Activated CD8-positive, alpha-beta T cell treated with anti-CD3 and anti-CD28 coated beads for 36 hours (primary cell): ENCODE measurements around the gene WNT3. TPM values are rescaled to one million over a fixed set of nuclear protein-coding genes. Genes with fewer than 3 reads are reported as not detected.

ENCODE experiments used
- ATAC-seq: fragments of 200-7000 bp; cut with Tn5 transposase; one replicate; pipeline ENCODE4 v1.10.0; 2021; ENCODE audit warnings: mild to moderate bottlenecking, moderate library complexity
- CTCF ChIA-PET: fragments of 350-600 bp; sonication (Branson Sonifier 250); formaldehyde crosslinking; loops from one replicate; lab custom pipeline; 2021; ENCODE audit warnings: antibody characterized with exemption; lab: Charles Lee
- POLR2A ChIA-PET: fragments of 350-600 bp; sonication (Branson Sonifier 250); formaldehyde crosslinking; loops from one replicate; lab custom pipeline; 2021; ENCODE audit warnings: antibody characterized with exemption; lab: Charles Lee
- DNase-seq: peaks from one replicate; pipeline ENCODE4 v3.0.0-alpha.2; 2020
- H3K27ac Mint-ChIP-seq: one replicate; pipeline ENCODE4 v1.8.0; 2021; ENCODE audit warnings: mild to moderate bottlenecking, mixed read lengths
- H3K27me3 Mint-ChIP-seq: one replicate; pipeline ENCODE4 v1.8.0; 2021; ENCODE audit warnings: mixed read lengths
- H3K36me3 Mint-ChIP-seq: one replicate; pipeline ENCODE4 v1.8.0; 2021; ENCODE audit warnings: low read depth, mixed read lengths
- H3K4me1 Mint-ChIP-seq: one replicate; pipeline ENCODE4 v1.8.0; 2021; ENCODE audit warnings: low read depth, mixed read lengths
- H3K4me3 Mint-ChIP-seq: one replicate; pipeline ENCODE4 v1.8.0; 2021; ENCODE audit warnings: mild to moderate bottlenecking, moderate library complexity, mixed read lengths
- H3K9me3 Mint-ChIP-seq: one replicate; pipeline ENCODE4 v1.8.0; 2021; ENCODE audit warnings: mixed read lengths
- intact Hi-C: fragments of 100-400 bp; cut with micrococcal nuclease; formaldehyde crosslinking; loops from one replicate; pipeline ENCODE4 v1.10.0; 2022
- total RNA-seq, 2 experiments: library from RNA; stranded (reverse); gene quantifications; one replicate each; pipeline ENCODE4 v1.2.3, GENCODE V29; 2021
- TF ChIP-seq, protein P1 (sequence below): fragments of 200-600 bp; IDR thresholded peaks from one replicate; pipeline ENCODE4 v1.8.0; 2022; ENCODE audit warnings: antibody characterized with exemption, mild to moderate bottlenecking

WNT3 gene
- total RNA-seq, 2 experiments from 2014 or later: 0.09 TPM; not detected in 1

DNA sequence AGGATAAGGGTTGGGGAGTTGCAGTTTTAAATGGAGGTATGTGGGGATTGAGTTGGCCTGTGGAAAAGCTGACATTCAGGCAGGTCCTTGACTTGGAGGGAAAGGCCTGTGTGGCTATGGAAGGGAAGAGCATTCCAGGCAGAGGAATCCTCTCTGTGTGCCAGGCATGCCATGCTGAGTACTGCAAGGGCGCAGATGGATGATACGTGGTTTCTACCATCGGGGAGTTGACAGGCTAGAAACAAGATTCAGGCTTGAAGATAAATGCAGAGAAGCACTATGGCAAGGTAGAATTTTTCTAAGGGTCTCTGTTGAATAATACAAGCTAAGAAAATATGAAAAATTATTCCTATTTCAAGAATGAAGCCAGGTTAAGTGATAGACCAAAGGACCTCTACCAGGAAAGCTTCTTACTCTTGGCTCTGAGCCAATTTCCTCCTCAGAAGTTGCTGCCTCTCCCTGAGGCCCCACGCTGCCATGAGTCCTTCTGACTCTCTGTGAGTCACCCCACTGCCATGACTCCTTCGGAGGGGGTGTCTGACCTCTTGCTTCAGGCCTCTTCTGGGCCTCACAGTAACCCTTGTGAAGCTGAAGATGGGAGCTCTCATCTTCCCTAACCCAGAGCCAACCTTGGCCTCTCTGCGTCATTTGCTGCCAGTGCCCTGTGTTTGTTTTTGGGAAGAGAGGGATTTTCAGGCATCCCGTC lies 75.8 kb downstream of the WNT3 start:
- no peak overlapping the region for H3K4me3 Mint-ChIP-seq
- no peaks in the 10 kb centered on the region for H3K4me1 Mint-ChIP-seq
- TF ChIP-seq, protein P1, sequence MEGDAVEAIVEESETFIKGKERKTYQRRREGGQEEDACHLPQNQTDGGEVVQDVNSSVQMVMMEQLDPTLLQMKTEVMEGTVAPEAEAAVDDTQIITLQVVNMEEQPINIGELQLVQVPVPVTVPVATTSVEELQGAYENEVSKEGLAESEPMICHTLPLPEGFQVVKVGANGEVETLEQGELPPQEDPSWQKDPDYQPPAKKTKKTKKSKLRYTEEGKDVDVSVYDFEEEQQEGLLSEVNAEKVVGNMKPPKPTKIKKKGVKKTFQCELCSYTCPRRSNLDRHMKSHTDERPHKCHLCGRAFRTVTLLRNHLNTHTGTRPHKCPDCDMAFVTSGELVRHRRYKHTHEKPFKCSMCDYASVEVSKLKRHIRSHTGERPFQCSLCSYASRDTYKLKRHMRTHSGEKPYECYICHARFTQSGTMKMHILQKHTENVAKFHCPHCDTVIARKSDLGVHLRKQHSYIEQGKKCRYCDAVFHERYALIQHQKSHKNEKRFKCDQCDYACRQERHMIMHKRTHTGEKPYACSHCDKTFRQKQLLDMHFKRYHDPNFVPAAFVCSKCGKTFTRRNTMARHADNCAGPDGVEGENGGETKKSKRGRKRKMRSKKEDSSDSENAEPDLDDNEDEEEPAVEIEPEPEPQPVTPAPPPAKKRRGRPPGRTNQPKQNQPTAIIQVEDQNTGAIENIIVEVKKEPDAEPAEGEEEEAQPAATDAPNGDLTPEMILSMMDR: no peak
- DNase-seq (no peak), ATAC-seq (no peak)
- H3K27me3 Mint-ChIP-seq: no peaks in the 10 kb centered on the region
- no peaks in the 10 kb centered on the region for H3K9me3 Mint-ChIP-seq
- ChIA-PET CTCF (interaction anchor here (0.9 kb wide), 1 partner anchor 99 kb away, joined by 3 read pairs; no protein-coding TSS in a partner anchor), POLR2A (no interaction called here)
- peaks cover 5% of the 10 kb centered on the region for H3K36me3 Mint-ChIP-seq
- no peak overlapping the region for H3K27ac Mint-ChIP-seq
- intact Hi-C loops: no loop called here

DNA sequence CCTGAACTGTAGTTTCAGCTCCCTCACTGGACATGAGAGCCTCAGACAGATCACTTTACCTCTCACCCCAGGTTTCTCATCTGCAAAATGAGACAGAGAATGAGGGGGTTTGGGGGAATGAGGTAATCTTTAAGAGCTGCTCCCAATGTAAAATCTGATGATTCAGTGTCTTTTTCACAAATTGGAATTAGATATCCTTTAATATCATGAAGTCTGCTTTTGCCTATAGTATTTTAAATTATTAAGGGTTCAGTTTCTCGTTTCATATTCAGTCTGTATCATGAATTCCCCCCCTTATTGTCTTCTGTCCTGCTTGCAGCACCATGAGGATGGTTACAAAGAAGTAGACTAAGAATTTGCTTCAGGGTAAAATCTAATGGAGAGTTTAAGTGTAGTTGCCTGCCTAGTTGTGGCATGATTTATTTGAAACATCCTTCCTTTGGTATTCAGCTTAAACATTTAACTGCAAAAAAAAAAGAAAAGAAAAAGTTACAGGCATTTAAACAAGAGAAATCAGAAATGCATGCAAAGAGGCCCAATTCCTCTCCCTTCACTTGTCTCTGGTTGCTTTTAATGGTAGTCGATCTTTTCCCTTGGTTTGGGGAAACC lies 77.3 kb downstream of the WNT3 start:
- no peak overlapping the region for H3K4me3 Mint-ChIP-seq
- TF ChIP-seq, protein P1: no peak
- intact Hi-C loops: no loop called here
- no peak overlapping the region for H3K27ac Mint-ChIP-seq
- no peak for ATAC-seq
- ChIA-PET POLR2A (no interaction called here), CTCF (no interaction called here)
- no peak for DNase-seq
- H3K27me3 Mint-ChIP-seq: no peaks in the 10 kb centered on the region
- no peaks in the 10 kb centered on the region for H3K9me3 Mint-ChIP-seq
- H3K36me3 Mint-ChIP-seq: peaks cover 5% of the 10 kb centered on the region
- no peaks in the 10 kb centered on the region for H3K4me1 Mint-ChIP-seq

DNA sequence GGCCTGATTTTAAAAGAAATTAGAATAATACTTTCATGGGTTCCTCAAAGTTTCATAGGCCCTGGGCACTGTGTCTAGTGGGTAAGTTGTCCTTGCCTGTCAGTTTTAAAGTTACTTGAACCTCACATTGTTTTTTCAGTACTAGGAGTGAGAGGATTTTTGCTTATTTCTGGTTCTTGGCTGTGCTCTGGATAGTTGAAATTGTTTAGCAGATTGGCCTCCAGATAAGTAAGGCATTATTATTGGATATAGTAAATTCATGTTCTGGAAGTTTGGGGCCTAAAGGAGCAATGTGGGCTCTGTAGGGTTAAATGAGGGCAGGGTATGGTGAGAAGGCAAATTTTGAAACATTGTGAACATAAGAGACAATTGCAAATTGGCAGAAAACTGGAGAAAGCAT lies 78.5 kb downstream of the WNT3 start:
- CTCF ChIA-PET: interaction anchor here (1.6 kb wide), 1 partner anchor 96 kb away, joined by 4 read pairs; no protein-coding TSS in a partner anchor
- H3K27me3 Mint-ChIP-seq: no peaks in the 10 kb centered on the region

DNA sequence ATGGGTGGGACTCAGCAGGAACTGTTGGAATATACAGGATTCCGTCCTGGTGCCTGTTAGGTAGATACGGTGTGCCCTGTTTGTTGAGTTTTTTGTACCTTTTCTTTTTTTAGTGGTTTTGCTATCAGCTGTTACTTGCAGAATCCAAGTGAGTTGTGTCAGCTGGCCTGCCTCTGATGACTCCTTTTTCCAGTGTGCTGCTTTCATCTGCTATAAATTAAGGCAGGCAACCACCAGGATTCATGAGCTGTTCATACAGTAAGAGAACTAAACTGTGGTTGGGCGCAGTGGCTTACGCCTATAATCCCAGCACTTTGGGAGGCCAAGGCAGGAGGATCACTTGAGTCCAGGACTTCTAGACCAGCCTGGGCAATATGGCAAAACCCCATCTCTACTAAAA lies 79.9 kb downstream of the WNT3 start:
- DNase-seq (no peak), ATAC-seq (no peak)
- TF ChIP-seq, protein P1: no peak
- intact Hi-C loops: no loop called here
- ChIA-PET POLR2A (no interaction called here), CTCF (interaction anchor here (1.6 kb wide), 1 partner anchor 97 kb away, joined by 4 read pairs; no protein-coding TSS in a partner anchor)
- Mint-ChIP-seq H3K9me3 (no peaks in the 10 kb centered on the region), H3K4me1 (no peaks in the 10 kb centered on the region), H3K27me3 (no peaks in the 10 kb centered on the region), H3K36me3 (peaks cover 5% of the 10 kb centered on the region), H3K27ac (no peak overlapping the region), H3K4me3 (no peak overlapping the region)

More for the DNA sequence above, 78.5 kb downstream of the WNT3 start:
- no peak for ATAC-seq
- no peaks in the 10 kb centered on the region for H3K4me1 Mint-ChIP-seq
- POLR2A ChIA-PET: no interaction called here
- peaks cover 5% of the 10 kb centered on the region for H3K36me3 Mint-ChIP-seq
- no peaks in the 10 kb centered on the region for H3K9me3 Mint-ChIP-seq
- intact Hi-C loops: no loop called here
- TF ChIP-seq, protein P1: no peak
- DNase-seq: no peak
- H3K4me3 Mint-ChIP-seq: no peak overlapping the region
- no peak overlapping the region for H3K27ac Mint-ChIP-seq

DNA sequence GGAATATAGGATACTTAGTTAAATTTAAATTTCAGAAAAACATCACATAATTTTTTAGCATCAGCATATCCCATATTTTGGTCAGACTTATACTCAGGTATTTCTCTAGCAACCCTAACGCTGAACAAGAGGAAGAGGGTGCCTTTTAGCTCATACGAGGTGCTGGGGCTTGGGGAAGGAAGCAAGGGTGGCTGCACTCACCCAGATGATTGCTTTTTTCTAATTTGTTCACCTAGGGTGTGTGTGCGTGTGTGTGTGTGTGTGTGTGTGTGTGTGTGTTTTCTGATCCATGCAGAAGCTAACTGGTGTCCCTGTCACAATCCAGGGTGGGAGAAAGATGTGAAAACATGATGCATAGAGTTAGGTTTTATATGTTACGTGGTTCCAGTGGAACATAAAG lies 81.2 kb downstream of the WNT3 start:
- Mint-ChIP-seq H3K4me1 (no peaks in the 10 kb centered on the region), H3K4me3 (no peak overlapping the region), H3K36me3 (peaks cover 5% of the 10 kb centered on the region), H3K9me3 (no peaks in the 10 kb centered on the region), H3K27ac (no peak overlapping the region), H3K27me3 (no peaks in the 10 kb centered on the region)
- DNase-seq (no peak), ATAC-seq (no peak)
- ChIA-PET POLR2A (interaction anchor here (0.7 kb wide), 1 partner anchor 11 kb away, joined by 3 read pairs; no protein-coding TSS in a partner anchor), CTCF (interaction anchor here (1.4 kb wide), 1 partner anchor 16 kb away, joined by 3 read pairs; no protein-coding TSS in a partner anchor)
- intact Hi-C loops: no loop called here
- TF ChIP-seq, protein P1: no peak
